Stomach (tissue), 9 donors: ENCODE measurements around the gene BRME1. TPM values are rescaled to one million over a fixed set of nuclear protein-coding genes. Genes with fewer than 3 reads are reported as not detected.
A peak's percentile ranks its signal among the peaks of the same experiment; 100 is the strongest.

Source experiments
- DNase-seq, 2 donors: peaks; one replicate each; pipeline versions ENCODE4 v3.0.0 to v3.0.0-alpha.2; 2013 to 2019
- H3K27ac ChIP-seq, 5 donors: fragments of 200-600 bp in 4 of 5; sonication (generic) in 4 of 5; one replicate each; pipeline ENCODE4 v1.5.1; 2013 to 2019; ENCODE audit warnings: mild to moderate bottlenecking in 1 of 5, moderate library complexity in 1 of 5
- H3K27me3 ChIP-seq, 3 donors: fragments of 200-600 bp; sonication (generic); one replicate each; pipeline ENCODE4 v1.5.1; 2017 to 2019; ENCODE audit warnings: mixed run types in 1 of 3
- H3K36me3 ChIP-seq, 4 donors: fragments of 200-600 bp; sonication (generic); 1 replicate in 3 of 4; 2 replicates in 1 of 4; pipeline ENCODE4 v1.5.1; 2016 to 2019
- H3K4me1 ChIP-seq, 4 donors: fragments of 200-600 bp; sonication (generic); one replicate each; pipeline ENCODE4 v1.5.1; 2016 to 2019
- H3K4me3 ChIP-seq, 4 donors: fragments of 200-600 bp; sonication (generic) in 3 of 4; one replicate each; pipeline ENCODE4 v1.5.1; 2016 to 2019; ENCODE audit warnings: mild to moderate bottlenecking in 1 of 4
- H3K9me3 ChIP-seq, 4 donors: fragments of 200-600 bp; sonication (generic); one replicate each; pipeline ENCODE4 v1.5.1; 2016 to 2019
- CTCF ChIP-seq, 7 experiments: fragments of 450-650 bp in 4 of 7; fragments of 200-600 bp in 3 of 7; sonication (generic) in 3 of 7; IDR thresholded peaks; one replicate each; pipeline ENCODE4 v1.5.1; 2016 to 2019; ENCODE audit warnings: antibody characterized with exemption in 7 of 7, control low read depth in 2 of 7, mild to moderate bottlenecking in 1 of 7
- EP300 ChIP-seq: sonication (generic); formaldehyde crosslinking; IDR thresholded peaks from one replicate; pipeline ENCODE4 v1.6.1; 2017; ENCODE audit warnings: antibody characterized with exemption
- POLR2A ChIP-seq, 4 donors: fragments of 450-650 bp; IDR thresholded peaks; one replicate each; pipeline ENCODE4 v1.6.1; 2016; ENCODE audit warnings: antibody characterized with exemption in 4 of 4, control low read depth in 2 of 4, mild to moderate bottlenecking in 1 of 4, moderate library complexity in 1 of 4
- POLR2AphosphoS5 ChIP-seq, 3 donors: sonication (generic); formaldehyde crosslinking; IDR thresholded peaks; one replicate each; pipeline ENCODE4 v1.6.1; 2016; ENCODE audit warnings: antibody characterized with exemption in 3 of 3
- WGBS, 5 donors: extraction: QIAGEN DNeasy Blood & Tissue Kit in 3 of 5; methylation state at CpG; one replicate each; pipeline versions ENCODE4 v1.1.5 to v1.1.7; 2013 to 2018; 5-methylcytosine and 5-hydroxymethylcytosine counted together
- intact Hi-C: fragments of 100-400 bp; cut with DNase I; formaldehyde crosslinking; loops from one replicate; pipeline ENCODE4 v1.15.1; 2023; ENCODE audit warnings: low total_unique reads
- polyA plus RNA-seq, 3 donors: library from polyadenylated mRNA; stranded (reverse); fragments of 200-250 nt; gene quantifications; one replicate each; pipeline ENCODE4 v1.2.3, GENCODE V29; 2013
- total RNA-seq, 5 donors: library from RNA; depleted of rRNA; stranded (reverse); fragments of >200 nt; gene quantifications; one replicate each; pipeline versions ENCODE4 v1.1.0 to v1.2.3, GENCODE V29; 2014 to 2016
- donor health status: healthy with polysubstance abuse.
- donor health status: Bipolar disorder and iron deficiency.
- donor health status: healthy.

The BRME1 gene
- total and polyA plus RNA-seq, 8 donors, result 0.87 to 14.3 (median 2.0) TPM; not detected in 1

GRCh38 chr19:13913352-13913751, 7.4 kb upstream of the BRME1 start:
- H3K27ac ChIP-seq, result no peak overlapping the region
- no peaks in the 10 kb centered on the region for H3K27me3 ChIP-seq
- no peak overlapping the region for H3K4me3 ChIP-seq
- TF ChIP-seq POLR2A (IDR thresholded peaks at IDR 0.05), result no peak
- no peak for TF ChIP-seq POLR2AphosphoS5 (IDR thresholded peaks at IDR 0.05)
- no peak for TF ChIP-seq CTCF (IDR thresholded peaks at IDR 0.05)
- no peak for TF ChIP-seq EP300
- H3K4me1 ChIP-seq, result peaks cover 0 to 9% (median 7%) of the 10 kb centered on the region in 4 donors
- H3K9me3 ChIP-seq, result no peaks in the 10 kb centered on the region
- WGBS, 5 donors, result 93 to 98% (median 94%) methylated on average over 13 to 17 of the region's 17 CpGs
- peaks cover 43 to 93% (median 91%) of the 10 kb centered on the region in 4 donors for H3K36me3 ChIP-seq
- no peak for DNase-seq
- intact Hi-C loops, result no loop called here

DNA sequence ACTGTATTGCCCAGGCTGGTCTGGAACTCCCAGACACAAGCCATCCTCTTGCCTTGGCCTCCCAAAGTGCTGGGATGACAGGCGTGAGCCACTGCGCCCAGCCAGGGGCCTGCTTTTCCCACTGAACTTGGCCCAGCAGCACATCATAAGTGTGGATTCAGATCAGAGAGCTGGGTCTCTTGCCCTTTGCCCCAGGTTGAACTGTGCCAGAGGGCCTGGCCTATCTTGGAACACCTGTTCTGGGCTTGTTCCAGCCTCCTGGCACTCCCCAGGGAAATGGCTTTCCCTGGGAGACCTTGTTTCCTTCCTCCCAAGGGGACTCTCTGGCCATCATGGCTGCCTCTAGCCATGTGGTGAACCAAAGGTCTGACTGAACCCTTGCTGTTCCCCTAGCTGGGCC, 3.5 kb upstream of the BRME1 start:
- no peaks in the 10 kb centered on the region for H3K27me3 ChIP-seq
- TF ChIP-seq EP300 (no peak), POLR2A (IDR thresholded peaks at IDR 0.05) (no peak), CTCF (IDR thresholded peaks at IDR 0.05) (no peak), POLR2AphosphoS5 (IDR thresholded peaks at IDR 0.05) (no peak)
- H3K4me3 ChIP-seq, result no peak overlapping the region
- H3K36me3 ChIP-seq, result peaks cover 20 to 56% (median 52%) of the 10 kb centered on the region in 4 donors
- no peak overlapping the region for H3K27ac ChIP-seq
- peaks cover 14 to 34% (median 32%) of the 10 kb centered on the region in 4 donors for H3K4me1 ChIP-seq
- peak in 1 of 2 donors; percentile 53 for DNase-seq
- 79 to 97% (median 88%) methylated on average over 2 of the region's 2 CpGs for WGBS, 5 donors
- H3K9me3 ChIP-seq, result no peaks in the 10 kb centered on the region
- intact Hi-C loops, result no loop called here

- intact Hi-C loops, result no loop called here
- WGBS, 5 donors, result 89 to 94% (median 91%) methylated on average over 7 to 8 of the region's 8 CpGs
- no peak overlapping the region for H3K27ac ChIP-seq
- peaks cover 14 to 48% (median 45%) of the 10 kb centered on the region in 4 donors for H3K36me3 ChIP-seq
- no peak for DNase-seq
- no peak overlapping the region for H3K4me3 ChIP-seq
- peaks cover 14 to 34% (median 32%) of the 10 kb centered on the region in 4 donors for H3K4me1 ChIP-seq
- H3K9me3 ChIP-seq, result no peaks in the 10 kb centered on the region
- H3K27me3 ChIP-seq, result no peaks in the 10 kb centered on the region
- TF ChIP-seq POLR2AphosphoS5 (IDR thresholded peaks at IDR 0.05) (no peak), POLR2A (IDR thresholded peaks at IDR 0.05) (no peak), CTCF (IDR thresholded peaks at IDR 0.05) (no peak), EP300 (no peak)
Observed at GRCh38 chr19:13908674-13909073, 2.8 kb upstream of the BRME1 start.

DNA sequence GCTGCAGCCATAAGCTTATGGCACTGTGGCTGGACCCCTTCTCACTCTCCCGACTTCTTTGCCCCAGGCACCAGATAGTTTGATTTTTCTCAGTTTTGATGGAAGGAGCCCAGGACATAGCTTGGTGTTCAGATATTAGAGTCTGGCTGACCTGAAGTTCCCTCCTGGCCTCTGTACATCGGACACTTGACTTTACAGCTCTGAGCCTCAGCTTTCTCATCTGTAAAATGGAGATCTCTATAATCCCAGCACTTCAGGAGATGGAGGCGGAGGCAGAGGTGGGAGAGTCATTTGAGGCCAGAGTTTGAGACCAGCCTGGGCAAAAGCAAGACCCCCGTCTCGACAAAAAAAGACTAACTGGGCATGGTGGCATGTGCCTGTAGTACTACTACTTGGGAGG, 993 bp upstream of the BRME1 start:
- Histone ChIP-seq H3K36me3 (peaks cover 0 to 31% (median 27%) of the 10 kb centered on the region in 4 donors), H3K4me1 (peaks cover 14 to 34% (median 32%) of the 10 kb centered on the region in 4 donors), H3K4me3 (peak overlapping the region; percentile 70 to 97 (median 78)), H3K27me3 (no peaks in the 10 kb centered on the region), H3K27ac (peak overlapping the region in 3 of 5 donors; percentile 84 to 90 (median 89)), H3K9me3 (no peaks in the 10 kb centered on the region)
- intact Hi-C loops, result no loop called here
- TF ChIP-seq CTCF (IDR thresholded peaks at IDR 0.05) (no peak), POLR2AphosphoS5 (IDR thresholded peaks at IDR 0.05) (no peak), EP300 (no peak), POLR2A (IDR thresholded peaks at IDR 0.05) (no peak)
- DNase-seq, result no peak
- 89 to 91% (median 90%) methylated on average over 5 of the region's 5 CpGs for WGBS, 5 donors
